HG03520 (cell line): ENCODE data around the gene TEX11.
"Not testable (repeated sequence)": the region's sequence is repeated elsewhere in the genome, so short reads cannot be mapped to it uniquely, and the experiment has no call there.

Source experiments
- ATAC-seq: cut with Tn5 transposase; IDR thresholded peaks from one replicate; pipeline ENCODE4 v1.9.1; 2021; ENCODE audit warnings: mild to moderate bottlenecking, moderate library complexity; ENCODE audit not compliant: unreplicated experiment

The TEX11 gene

GRCh38 chrX:70618467-70618866, 290.0 kb downstream of the TEX11 start:
- no peak for ATAC-seq

- no peak for ATAC-seq
Measured at GRCh38 chrX:70613295-70613694, 295.2 kb downstream of the TEX11 start.

GRCh38 chrX:70605352-70605751, 303.2 kb downstream of the TEX11 start:
- no peak for ATAC-seq

GRCh38 chrX:70592091-70592490, 316.4 kb downstream of the TEX11 start:
- ATAC-seq: no peak

- ATAC-seq: not testable (repeated sequence)
Measured at GRCh38 chrX:70587158-70587557, 321.4 kb downstream of the TEX11 start.

GRCh38 chrX:70577442-70577841, 331.1 kb downstream of the TEX11 start:
- no peak for ATAC-seq

- ATAC-seq: not testable (repeated sequence)
Measured at GRCh38 chrX:70569922-70570576, 338.5 kb downstream of the TEX11 start.

- ATAC-seq: no peak
Measured at GRCh38 chrX:70554948-70555347, 353.6 kb downstream of the TEX11 start.

GRCh38 chrX:70554523-70554922, 354.0 kb downstream of the TEX11 start:
- no peak for ATAC-seq

GRCh38 chrX:70554081-70554480, 354.4 kb downstream of the TEX11 start:
- no peak for ATAC-seq

- ATAC-seq: peak; percentile 80
Measured at GRCh38 chrX:70553516-70553915, 355.0 kb downstream of the TEX11 start.

GRCh38 chrX:70552130-70552704, 356.3 kb downstream of the TEX11 start:
- ATAC-seq: no peak

- no peak for ATAC-seq
Measured at GRCh38 chrX:70549429-70549828, 359.1 kb downstream of the TEX11 start.

GRCh38 chrX:70535198-70535597, 373.3 kb downstream of the TEX11 start:
- ATAC-seq: no peak

- ATAC-seq: no peak
Measured at GRCh38 chrX:70527610-70528345, 380.7 kb downstream of the TEX11 start.

- no peak for ATAC-seq
Measured at GRCh38 chrX:70527053-70527452, 381.5 kb downstream of the TEX11 start.

- ATAC-seq: no peak
Measured at GRCh38 chrX:70525733-70526132, 382.8 kb downstream of the TEX11 start.

GRCh38 chrX:70515692-70516091, 392.8 kb downstream of the TEX11 start:
- ATAC-seq: not testable (repeated sequence)

- ATAC-seq: not testable (repeated sequence)
Measured at GRCh38 chrX:70515270-70515669, 393.2 kb downstream of the TEX11 start.

- no peak for ATAC-seq
Measured at GRCh38 chrX:70509078-70509477, 399.4 kb downstream of the TEX11 start.

- ATAC-seq: no peak
Measured at GRCh38 chrX:70508296-70508911, 400.1 kb downstream of the TEX11 start.

GRCh38 chrX:70505451-70505841, 403.1 kb downstream of the TEX11 start:
- ATAC-seq: no peak
